ENCODE data around the gene CIART. TPM values are rescaled to one million over a fixed set of nuclear protein-coding genes. Genes with fewer than 3 reads are reported as not detected.
A peak's percentile ranks its signal among the peaks of the same experiment; 100 is the strongest.

The CIART gene
- total RNA-seq, 2 experiments from 2014 or later: 4.0 to 4.5 TPM

DNA sequence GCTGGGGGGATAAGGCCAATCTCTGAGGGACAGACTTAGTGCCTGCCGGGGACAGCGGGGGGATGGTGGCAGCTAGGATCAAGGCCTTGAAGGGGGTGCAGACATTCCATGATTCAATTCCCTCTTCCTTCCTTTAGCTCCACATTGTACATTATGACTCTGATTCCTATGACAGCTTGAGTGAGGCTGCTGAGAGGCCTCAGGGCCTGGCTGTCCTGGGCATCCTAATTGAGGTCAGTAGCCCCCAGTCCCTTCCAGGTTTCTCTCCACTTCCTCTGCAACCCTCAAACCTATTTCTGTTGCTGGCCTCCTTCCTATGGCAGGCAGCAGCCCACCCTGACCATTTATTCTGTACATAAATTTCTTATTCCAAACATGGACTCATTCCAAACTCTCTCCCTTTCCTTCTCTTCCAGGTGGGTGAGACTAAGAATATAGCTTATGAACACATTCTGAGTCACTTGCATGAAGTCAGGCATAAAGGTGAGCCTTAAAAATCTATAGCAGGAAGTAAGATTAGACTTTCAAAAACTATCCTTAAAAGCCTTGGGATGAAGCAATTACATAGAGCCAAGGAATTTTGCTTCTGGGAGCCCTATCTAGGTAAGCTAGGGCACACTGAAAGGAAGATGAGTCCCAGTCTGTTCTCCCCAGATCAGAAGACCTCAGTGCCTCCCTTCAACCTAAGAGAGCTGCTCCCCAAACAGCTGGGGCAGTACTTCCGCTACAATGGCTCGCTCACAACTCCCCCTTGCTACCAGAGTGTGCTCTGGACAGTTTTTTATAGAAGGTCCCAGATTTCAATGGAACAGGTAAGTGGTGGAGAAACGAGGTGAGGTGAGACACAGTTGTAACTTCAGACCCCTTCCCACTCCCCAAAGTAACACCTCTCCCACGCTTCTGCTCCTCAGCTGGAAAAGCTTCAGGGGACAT lies 19.7 kb upstream of the CIART start:
- ATAC-seq (ENCODE audit: poor library complexity) (no peak), DNase-seq (no peak)
- ChIA-PET POLR2A (interaction anchor here (0.7 to 1.8 kb wide), 4 partner anchors 10 to 1213 kb away, joined by 3 to 5 read pairs (median 3); no protein-coding TSS in a partner anchor), CTCF (interaction anchor here (0.6 to 1.3 kb wide), 2 partner anchors 19 to 29 kb away, joined by 3 read pairs; no protein-coding TSS in a partner anchor)
- Histone ChIP-seq H3K27me3 (ENCODE audit: control insufficient read depth in 1 of 2, insufficient read depth in 2 of 2, low read length in 2 of 2) (peaks cover 10 to 12% of the 10 kb centered on the region in 2 experiments), H3K9me3 (ENCODE audit: control insufficient read depth in 1 of 2, insufficient read depth in 1 of 2, low read length in 2 of 2) (no peaks in the 10 kb centered on the region), H3K4me1 (ENCODE audit: insufficient read depth, low read length) (peaks cover 9% of the 10 kb centered on the region), H3K27ac (ENCODE audit: low read depth in 1 of 2, low read length in 2 of 2) (no peak overlapping the region), H3K36me3 (ENCODE audit: insufficient read depth, low read length) (peaks cover 31% of the 10 kb centered on the region), H3K4me3 (ENCODE audit: low read length) (no peak overlapping the region)
- no peak overlapping the region for H3K4me3 Mint-ChIP-seq
- no peak overlapping the region for H3K27ac Mint-ChIP-seq
- TF ChIP-seq, protein P1, sequence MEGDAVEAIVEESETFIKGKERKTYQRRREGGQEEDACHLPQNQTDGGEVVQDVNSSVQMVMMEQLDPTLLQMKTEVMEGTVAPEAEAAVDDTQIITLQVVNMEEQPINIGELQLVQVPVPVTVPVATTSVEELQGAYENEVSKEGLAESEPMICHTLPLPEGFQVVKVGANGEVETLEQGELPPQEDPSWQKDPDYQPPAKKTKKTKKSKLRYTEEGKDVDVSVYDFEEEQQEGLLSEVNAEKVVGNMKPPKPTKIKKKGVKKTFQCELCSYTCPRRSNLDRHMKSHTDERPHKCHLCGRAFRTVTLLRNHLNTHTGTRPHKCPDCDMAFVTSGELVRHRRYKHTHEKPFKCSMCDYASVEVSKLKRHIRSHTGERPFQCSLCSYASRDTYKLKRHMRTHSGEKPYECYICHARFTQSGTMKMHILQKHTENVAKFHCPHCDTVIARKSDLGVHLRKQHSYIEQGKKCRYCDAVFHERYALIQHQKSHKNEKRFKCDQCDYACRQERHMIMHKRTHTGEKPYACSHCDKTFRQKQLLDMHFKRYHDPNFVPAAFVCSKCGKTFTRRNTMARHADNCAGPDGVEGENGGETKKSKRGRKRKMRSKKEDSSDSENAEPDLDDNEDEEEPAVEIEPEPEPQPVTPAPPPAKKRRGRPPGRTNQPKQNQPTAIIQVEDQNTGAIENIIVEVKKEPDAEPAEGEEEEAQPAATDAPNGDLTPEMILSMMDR (IDR thresholded peaks at IDR 0.05): no peak
- H3K36me3 Mint-ChIP-seq (ENCODE audit: low read depth): peaks cover 31% of the 10 kb centered on the region
- peaks cover 17% of the 10 kb centered on the region for H3K27me3 Mint-ChIP-seq
- intact Hi-C loops (cut with DNase I, micrococcal nuclease): no loop called here
- peaks cover 19% of the 10 kb centered on the region for H3K4me1 Mint-ChIP-seq (ENCODE audit: low read depth)
- no peaks in the 10 kb centered on the region for H3K9me3 Mint-ChIP-seq

DNA sequence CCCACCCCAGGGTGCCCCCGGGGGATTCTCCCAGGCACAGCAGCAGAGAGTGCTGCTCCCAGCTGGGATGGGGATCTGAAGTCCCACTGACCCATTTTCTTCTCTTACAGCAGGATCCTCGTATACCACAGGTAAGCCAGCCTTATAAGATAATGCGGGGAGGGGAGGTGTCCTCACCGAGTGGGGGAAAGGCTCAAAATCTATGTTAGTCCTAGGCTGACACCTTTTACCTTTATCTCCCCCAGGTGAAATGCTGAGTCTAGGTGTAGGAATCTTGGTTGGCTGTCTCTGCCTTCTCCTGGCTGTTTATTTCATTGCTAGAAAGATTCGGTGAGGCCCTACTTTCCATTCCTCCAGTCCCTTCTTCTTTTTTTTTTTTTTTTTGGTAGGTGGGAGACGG lies 18.8 kb upstream of the CIART start:
- H3K27ac Mint-ChIP-seq: no peak overlapping the region
- TF ChIP-seq, protein P1 (IDR thresholded peaks at IDR 0.05): no peak
- peaks cover 40% of the 10 kb centered on the region for H3K36me3 Mint-ChIP-seq (ENCODE audit: low read depth)
- CTCF ChIA-PET: no interaction called here
- no peak for ATAC-seq (ENCODE audit: poor library complexity)
- Histone ChIP-seq H3K9me3 (ENCODE audit: control insufficient read depth in 1 of 2, insufficient read depth in 1 of 2, low read length in 2 of 2) (no peaks in the 10 kb centered on the region), H3K27ac (ENCODE audit: low read depth in 1 of 2, low read length in 2 of 2) (no peak overlapping the region), H3K27me3 (ENCODE audit: control insufficient read depth in 1 of 2, insufficient read depth in 2 of 2, low read length in 2 of 2) (peaks cover 4 to 7% of the 10 kb centered on the region in 2 experiments), H3K4me3 (ENCODE audit: low read length) (no peak overlapping the region), H3K4me1 (ENCODE audit: insufficient read depth, low read length) (peaks cover 18% of the 10 kb centered on the region), H3K36me3 (ENCODE audit: insufficient read depth, low read length) (peaks cover 31% of the 10 kb centered on the region)
- peaks cover 9% of the 10 kb centered on the region for H3K27me3 Mint-ChIP-seq
- POLR2A ChIA-PET: interaction anchor here (1.2 kb wide), 1 partner anchor 11 kb away, joined by 3 read pairs; no protein-coding TSS in a partner anchor
- DNase-seq: no peak
- no peaks in the 10 kb centered on the region for H3K9me3 Mint-ChIP-seq
- H3K4me1 Mint-ChIP-seq (ENCODE audit: low read depth): peaks cover 28% of the 10 kb centered on the region
- intact Hi-C loops (cut with DNase I, micrococcal nuclease): no loop called here
- no peak overlapping the region for H3K4me3 Mint-ChIP-seq

DNA sequence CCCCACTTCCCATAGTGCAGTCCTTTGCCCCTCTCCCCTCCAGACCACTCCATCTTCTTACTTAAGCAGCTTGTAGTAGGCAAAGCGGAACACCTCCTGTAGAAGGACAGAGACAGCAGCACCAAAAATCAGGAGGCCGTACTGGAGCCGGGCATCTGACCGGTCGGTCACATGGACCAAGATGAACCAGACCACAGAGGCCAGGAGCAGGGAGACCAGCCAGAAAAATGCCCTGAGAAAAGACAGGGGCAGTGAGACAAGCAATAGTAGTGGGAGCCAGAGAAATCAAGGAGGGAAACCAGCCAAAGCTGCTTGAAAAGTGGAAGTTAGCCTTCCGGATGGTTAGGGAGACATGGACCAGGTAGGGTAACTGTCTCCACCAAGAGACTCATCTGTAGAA lies 14.5 kb upstream of the CIART start:
- ChIA-PET CTCF (interaction anchor here (1.5 to 3.1 kb wide), 2 partner anchors 12 to 19 kb away, joined by 4 to 18 read pairs; no protein-coding TSS in a partner anchor), POLR2A (interaction anchor here (1.5 to 2.2 kb wide), 3 partner anchors 12 to 381 kb away, joined by 7 to 26 read pairs (median 12); partner anchors contain the start of gene RPRD2)

More for the DNA sequence above, 14.5 kb upstream of the CIART start:
- Mint-ChIP-seq H3K4me3 (peak overlapping the region; percentile 99), H3K27me3 (no peaks in the 10 kb centered on the region), H3K27ac (peak overlapping the region; percentile 91), H3K4me1 (ENCODE audit: low read depth) (peaks cover 38% of the 10 kb centered on the region), H3K9me3 (no peaks in the 10 kb centered on the region), H3K36me3 (ENCODE audit: low read depth) (peaks cover 50% of the 10 kb centered on the region)
- H3K4me1 ChIP-seq (ENCODE audit: insufficient read depth, low read length): peaks cover 29% of the 10 kb centered on the region
- TF ChIP-seq, protein P1 (IDR thresholded peaks at IDR 0.05): no peak
- peaks cover 31% of the 10 kb centered on the region for H3K36me3 ChIP-seq (ENCODE audit: insufficient read depth, low read length)
- intact Hi-C loops (cut with DNase I, micrococcal nuclease): loop anchor here (1.0 to 2.0 kb wide), 5 partner anchors 13 to 53 kb away; partner anchors contain the start of genes ANP32E (in 1 of the 2), CIART (in 1 of the 2), MRPS21 (in 1 of the 2) and PRPF3 (in 1 of the 2)
- no peaks in the 10 kb centered on the region for H3K27me3 ChIP-seq (ENCODE audit: control insufficient read depth in 1 of 2, insufficient read depth in 2 of 2, low read length in 2 of 2)
- peak overlapping the region; percentile 95 for H3K4me3 ChIP-seq (ENCODE audit: low read length)
- H3K9me3 ChIP-seq (ENCODE audit: control insufficient read depth in 1 of 2, insufficient read depth in 1 of 2, low read length in 2 of 2): no peaks in the 10 kb centered on the region
- no peak for DNase-seq
- ATAC-seq (ENCODE audit: poor library complexity): no peak
- peak overlapping the region; percentile 91 to 96 for H3K27ac ChIP-seq (ENCODE audit: low read depth in 1 of 2, low read length in 2 of 2)

Data from CD4-positive, alpha-beta T cell (primary cell).